ENCODE results near the gene WBP1L.
"Not testable (repeated sequence)": the region's sequence is repeated elsewhere in the genome, so short reads cannot be mapped to it uniquely, and the experiment has no call there.

The WBP1L gene

DNA sequence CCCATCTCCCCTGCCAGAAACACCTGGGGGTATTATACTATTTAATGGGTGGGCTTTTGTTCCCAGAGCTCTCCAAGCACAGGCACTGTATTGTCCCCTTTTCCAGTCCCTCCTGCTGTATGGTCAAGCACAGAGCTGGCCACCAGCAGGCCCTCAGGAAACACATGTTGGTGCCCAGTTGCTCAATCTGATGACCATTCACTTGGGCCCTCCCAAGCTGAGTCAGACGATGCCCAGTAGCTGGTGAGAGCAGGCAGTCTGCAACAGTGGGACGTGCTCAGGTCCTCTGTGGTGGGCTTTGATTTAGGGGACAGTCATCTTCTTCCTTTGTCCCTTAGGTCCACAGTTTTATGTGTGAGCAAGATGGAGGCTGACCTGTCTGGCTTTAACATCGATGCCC lies 17.5 kb upstream of the WBP1L start:
- DNase-seq: no peak

DNA sequence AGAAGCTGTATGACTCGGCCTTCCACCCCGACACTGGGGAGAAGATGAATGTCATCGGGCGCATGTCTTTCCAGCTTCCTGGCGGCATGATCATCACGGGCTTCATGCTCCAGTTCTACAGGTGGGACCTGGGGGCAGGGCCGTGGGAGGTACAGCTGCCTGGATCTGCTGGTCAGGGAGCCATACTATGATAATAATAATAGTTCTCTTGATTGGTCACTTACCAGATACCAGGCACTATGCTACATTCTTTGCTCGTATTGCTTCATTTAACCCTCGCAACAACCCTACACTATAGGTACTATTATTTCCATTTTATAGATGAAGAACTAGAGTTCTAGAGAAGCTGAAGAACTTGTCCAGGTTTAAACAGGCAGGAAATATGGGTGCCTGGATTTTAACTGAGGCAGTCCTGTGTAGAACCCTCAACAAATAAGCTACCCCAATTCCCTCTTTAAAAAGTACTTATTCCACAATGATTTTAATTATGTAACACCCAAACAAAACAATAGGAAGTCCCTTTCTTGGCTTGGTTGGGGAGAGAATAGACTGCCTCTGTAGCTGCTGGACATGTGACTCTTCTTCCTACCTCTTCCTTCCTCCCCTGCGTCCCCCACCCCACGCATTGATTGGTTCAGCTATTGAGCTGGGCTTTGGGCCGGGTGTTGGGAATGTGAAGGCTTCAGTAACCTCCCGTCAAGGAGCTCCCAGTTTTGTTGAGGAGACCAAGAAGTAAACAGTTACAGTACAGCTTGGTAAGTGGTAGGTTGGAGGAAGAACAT lies 16.5 kb upstream of the WBP1L start:
- no peak for DNase-seq

DNA sequence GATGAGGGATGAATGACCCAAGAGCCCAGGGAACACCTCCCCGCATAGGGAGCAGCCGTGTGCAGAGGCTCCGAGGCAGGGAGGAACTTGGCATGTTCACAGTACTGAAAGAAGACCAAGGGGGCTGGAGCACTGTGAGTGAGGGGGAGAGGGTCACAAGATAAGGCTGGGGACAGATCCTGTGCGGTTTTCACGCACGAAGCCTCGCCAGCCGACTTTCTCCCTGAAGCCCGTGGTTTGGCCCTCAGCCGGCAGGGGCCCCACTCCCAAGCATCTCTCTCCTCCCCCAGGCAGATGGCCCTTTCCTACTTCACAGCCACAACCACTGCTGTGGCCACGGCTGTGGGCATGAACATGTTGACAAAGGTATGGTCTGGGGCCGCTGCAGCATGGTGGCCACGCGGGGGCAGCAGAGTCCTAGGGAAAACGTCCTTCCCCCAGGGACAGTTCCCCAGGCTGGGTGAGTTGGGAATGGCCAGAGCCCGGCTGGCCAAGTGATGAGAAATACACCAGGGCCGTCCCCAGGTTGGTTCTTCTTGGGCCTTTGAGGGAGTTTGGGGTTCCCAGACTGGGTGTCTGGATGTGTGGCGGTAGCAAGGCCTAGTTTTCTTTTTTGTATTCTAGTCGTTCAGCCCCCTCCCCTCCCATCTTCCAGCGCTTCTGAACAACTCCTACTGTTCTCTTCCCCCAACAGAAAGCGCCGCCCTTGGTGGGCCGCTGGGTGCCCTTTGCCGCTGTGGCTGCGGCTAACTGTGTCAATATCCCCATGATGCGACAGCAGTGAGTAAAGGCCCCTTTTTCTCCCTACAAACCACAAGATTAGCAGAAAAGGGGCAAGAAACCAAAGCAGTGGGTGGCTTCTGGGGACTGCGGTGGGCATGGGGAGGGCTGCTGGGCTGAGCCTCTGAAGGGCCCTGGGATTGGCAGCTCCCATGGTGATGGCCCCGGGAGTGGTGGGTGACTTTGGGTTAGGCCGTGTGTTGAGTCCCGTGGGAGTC lies 14.4 kb upstream of the WBP1L start:
- peak in 3 of 4 experiments; percentile 29 to 54 (median 33) for DNase-seq

DNA sequence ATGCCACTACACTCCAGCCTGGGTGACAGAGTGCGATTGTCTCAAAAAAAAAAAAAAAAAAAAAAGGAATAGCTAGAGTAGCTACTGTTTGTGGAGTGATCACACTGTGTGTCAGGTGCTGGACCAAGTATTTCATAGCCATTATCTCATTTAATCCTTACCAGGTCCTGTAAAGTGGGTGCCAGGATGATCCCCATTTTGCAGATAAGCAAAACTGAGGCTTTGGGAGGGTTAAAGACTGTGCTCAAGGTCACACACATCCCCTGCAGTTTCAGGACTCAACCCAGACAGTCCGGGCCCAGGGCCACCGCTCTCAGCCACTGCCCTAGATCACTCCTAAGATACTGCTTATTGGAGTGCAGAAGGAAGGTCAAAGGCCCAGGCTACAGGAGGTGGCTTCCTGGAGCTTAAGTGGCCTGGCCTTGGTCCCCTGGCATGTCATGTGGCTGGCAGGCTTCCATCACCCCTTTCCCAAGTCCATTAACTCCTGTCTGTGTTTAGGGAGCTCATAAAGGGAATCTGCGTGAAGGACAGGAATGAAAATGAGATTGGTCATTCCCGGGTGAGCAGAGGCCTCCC lies 12.4 kb upstream of the WBP1L start:
- DNase-seq: no peak

DNA sequence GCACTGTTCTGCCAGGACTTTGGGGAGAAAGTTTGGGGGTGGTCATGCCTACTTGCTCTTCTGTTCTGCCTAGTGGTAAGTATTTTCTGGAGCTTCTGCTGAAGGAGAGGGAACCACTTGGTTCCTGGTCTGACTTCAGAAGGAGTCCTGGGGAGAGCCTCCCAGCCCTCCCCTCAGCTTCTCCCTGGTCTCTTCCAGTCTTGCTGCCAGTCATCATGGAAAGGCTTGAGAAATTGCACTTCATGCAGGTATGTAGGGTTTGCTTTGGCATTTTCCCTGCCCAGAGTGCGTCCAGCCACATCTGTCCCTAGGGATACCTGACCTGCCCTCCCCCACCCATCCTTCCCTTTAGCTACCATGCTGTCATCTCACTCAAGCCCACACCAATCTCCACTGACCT lies 11.1 kb upstream of the WBP1L start:
- no peak for DNase-seq

DNA sequence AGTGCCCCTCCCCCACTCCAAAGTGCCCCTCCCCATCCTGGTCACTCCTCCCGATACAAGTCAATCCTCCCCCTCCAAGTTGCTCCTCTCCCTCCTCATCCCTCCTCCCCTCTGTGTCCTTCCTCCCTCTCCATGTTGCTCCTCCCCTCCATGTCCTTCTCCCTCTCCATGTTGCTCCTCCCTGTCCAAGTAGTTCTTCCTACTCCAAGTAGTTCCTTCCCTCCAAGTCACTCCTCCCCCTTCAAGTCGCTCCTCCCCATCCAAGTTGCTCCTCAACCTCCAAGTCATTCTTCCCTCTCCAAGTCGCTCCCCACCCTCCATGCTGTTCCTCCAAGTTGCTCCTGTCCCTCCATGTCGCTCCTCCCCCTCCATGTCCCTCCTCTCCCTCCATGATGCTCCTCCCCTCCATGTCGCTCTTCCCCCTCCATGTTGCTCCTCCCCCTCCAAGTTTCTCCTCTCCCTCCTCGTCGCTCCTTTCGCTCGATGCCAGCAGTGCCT lies 8.6 kb upstream of the WBP1L start:
- no peak for DNase-seq

- no peak for DNase-seq
Observed at GRCh38 chr10:102738692-102739121, 5.0 kb upstream of the WBP1L start.

DNA sequence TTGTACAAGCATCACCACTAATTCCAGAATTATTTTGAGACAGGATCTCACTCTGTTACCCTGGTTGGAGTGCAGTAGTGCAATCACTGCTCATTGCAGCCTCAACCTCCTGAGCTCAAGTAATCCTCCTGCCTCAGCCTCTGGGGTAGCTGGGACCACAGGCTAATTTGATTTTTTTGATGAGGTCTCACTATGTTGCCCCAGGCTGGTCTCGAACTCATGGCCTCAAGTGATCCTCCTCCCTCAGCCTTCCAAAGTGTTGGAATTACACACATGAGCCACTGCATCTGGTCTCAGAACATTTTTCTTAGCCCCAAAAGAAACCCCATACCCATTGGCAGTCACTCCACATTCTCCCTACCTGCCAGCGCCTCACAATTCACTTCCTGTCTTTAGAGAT lies 3.5 kb upstream of the WBP1L start:
- DNase-seq: no peak

- DNase-seq: no peak
Observed at GRCh38 chr10:102741726-102742237, 2.0 kb upstream of the WBP1L start.

DNA sequence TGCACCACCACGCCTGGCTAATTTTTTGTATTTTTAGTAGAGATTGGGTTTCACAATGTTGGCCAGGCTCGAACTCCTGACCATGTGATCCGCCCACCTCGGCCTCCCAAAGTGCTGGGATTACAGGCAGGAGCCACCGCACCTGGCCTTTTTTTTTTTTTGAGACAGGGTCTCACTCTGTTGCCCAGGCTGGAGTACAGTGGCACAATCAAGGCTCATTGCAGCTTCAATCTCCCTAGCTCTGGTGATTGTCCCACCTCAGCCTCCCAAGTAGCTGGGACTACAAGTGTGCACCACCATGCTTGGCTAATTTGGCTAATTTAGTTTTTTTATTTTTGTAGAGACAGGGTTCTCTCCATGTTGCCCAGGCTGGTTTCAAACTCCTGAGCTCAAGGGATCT lies 1.4 kb upstream of the WBP1L start:
- DNase-seq: not testable (repeated sequence)

DNA sequence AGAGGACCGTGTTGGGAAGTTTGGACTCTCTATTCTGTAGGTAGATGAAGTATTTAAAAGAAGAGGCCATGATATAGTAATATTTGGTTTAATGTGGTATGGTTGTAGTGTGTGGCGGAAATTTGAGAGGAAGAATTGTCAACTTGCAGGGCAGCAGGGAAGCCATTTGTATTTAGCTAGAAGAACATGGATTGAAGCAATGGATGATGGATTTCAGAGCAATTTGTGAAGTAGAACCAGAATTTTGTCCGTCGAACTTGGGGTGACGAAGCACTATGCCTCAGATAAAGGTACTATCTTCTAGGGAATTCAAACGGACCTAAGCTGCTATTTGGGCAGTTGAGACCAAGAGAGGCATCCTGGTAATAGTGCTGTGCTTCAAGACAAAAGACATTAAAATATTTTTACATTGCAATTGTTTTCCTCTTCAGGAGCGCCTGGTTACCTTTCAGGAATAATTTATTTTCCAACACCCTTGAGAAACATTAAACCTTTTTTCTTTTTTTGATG lies 615 bp upstream of the WBP1L start:
- no peak for DNase-seq

GRCh38 chr10:102744374-102745051 lies 765 bp downstream of the WBP1L start:
- DNase-seq: no peak

- no peak for DNase-seq
Observed at GRCh38 chr10:102745157-102745556, 1.4 kb downstream of the WBP1L start.

DNA sequence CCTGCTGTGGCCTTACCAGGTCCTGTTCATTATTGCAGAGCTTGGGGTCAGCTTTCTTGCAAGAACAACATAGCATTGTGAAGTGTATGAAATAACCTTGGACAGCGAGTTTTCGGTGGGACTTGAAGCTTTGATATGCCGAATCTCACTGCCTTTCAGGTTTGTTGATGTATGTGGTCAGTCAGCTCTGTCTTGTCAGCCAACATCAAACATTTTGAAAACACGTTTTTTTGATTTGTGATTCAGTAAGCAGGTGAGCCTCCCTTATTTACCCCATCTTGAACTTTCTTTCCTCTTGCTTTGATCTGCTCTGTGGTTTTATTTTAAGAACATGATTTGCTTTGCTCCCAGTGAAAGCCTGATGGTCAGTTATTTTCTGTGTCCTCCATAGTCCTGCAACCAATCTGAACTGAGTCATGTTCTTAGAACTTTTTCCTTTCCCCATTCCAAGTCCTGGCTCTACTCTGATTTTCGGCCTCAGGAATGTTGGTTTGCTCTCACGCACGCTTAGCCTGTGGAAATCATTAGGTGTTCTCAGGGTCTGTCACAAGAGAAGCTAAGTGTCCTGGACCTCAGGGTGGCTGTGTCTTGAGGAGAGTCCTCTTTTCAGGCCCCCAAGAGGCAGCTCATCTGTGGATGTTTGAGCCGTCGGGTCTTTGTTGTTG lies 8.7 kb downstream of the WBP1L start:
- no peak for DNase-seq

GRCh38 chr10:102752934-102753664 lies 9.4 kb downstream of the WBP1L start:
- DNase-seq: no peak

DNA sequence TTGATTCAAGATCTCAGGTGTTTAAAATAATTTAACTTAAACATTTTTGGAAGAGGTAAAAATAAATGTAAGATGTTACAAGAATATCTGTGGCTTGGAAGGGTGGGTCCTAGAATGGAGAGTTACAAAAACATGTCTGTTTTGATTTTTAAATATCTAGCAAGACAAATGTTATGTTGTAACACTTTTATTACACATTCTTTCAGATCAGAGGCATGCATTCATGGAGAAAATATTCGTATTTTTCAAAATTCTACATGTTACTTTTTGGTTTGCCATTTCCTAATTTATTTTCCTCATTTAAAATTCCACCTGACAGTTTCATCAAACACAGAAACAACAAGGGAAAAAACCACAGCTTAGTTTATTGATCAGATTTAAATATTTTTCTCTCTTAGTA lies 10.0 kb downstream of the WBP1L start:
- DNase-seq: no peak

GRCh38 chr10:102757323-102757722 lies 13.6 kb downstream of the WBP1L start:
- DNase-seq: no peak

DNA sequence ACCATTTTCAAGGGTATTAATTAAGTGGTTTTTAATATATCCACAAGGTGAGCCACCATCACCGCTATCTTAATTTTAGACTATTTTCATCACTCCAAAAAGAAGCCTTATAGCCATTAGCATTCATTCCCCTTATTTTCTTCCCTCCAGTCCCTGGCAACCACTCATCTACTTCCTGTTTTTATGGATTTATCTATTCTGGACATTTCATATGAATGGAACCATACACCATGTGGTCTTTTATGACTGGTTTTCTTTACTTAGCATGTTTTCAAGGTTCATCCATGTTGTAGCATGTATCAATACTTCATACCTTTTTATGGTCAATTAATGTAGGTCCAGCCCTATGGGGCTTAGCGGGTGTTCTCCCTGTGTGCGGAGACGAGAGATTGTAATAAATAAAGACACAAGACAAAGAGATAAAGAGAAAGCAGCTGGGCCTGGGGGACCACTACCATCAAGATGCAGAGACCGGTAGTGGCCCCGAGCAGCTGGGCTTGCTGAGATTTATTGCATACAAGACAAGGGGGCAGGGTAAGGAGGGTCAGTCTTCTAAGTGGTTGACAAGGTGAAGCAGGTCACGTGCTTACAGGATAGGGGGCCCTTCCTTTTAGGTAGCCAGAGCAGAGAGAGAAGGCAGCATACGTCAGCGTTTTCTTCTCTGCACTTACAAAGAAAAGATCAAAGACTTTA lies 14.6 kb downstream of the WBP1L start:
- DNase-seq: no peak

DNA sequence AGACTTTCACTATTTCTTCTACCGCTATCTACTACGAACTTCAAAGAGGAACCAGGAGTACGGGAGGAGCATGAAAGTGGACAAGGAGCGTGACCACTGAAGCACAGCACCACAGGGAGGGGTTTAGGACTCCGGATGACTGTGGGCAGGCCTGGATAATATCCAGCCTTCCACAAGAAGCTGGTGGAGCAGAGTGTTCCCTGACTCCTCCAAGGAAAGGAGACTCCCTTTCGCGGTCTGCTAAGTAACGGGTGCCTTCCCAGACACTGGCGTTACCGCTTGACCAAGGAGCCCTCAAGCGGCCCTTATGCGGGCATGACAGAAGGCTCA lies 15.2 kb downstream of the WBP1L start:
- DNase-seq: not testable (repeated sequence)

DNA sequence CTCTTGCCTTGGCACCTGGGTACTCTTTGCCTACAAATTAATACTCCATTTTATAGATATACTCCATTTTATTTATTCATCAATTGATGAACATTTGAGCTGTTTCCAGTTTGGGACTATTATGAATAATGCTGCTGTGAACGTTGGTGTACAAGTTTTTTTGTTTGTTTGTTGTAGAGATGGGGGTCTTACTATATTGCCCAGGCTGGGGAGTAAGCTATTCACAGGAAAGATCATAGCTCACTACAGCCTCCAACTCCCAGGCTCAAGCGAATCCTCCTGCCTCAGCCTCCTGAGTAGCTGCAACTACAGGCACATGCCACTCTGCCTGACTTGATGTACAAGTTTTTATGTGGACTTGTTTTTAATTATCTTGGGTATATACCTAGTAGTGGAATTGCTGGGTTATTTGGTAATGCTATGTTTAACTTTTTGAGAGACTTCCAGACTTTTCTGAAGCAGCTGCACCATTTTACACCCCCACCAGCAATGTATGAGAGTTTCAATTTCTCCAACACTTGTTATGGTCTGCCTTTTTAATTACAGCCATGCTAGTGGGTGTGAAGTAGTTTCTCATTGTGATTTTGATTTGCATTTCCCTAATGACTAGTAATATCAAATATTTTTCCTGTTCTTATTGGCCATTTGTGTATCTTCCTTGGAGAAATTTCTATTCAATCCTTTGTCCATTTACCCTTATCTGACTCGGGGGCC lies 15.9 kb downstream of the WBP1L start:
- no peak for DNase-seq

Data from activated naive CD4-positive, alpha-beta T cell (primary cell).